NCI-H2196 (cell line): ENCODE results near the gene RELL1.

Source experiments
- DNase-seq: peaks from one replicate; lab custom pipeline; 2025; ENCODE audit not compliant: unreplicated experiment; lab: John Stamatoyannopoulos, UW

RELL1 gene

DNA sequence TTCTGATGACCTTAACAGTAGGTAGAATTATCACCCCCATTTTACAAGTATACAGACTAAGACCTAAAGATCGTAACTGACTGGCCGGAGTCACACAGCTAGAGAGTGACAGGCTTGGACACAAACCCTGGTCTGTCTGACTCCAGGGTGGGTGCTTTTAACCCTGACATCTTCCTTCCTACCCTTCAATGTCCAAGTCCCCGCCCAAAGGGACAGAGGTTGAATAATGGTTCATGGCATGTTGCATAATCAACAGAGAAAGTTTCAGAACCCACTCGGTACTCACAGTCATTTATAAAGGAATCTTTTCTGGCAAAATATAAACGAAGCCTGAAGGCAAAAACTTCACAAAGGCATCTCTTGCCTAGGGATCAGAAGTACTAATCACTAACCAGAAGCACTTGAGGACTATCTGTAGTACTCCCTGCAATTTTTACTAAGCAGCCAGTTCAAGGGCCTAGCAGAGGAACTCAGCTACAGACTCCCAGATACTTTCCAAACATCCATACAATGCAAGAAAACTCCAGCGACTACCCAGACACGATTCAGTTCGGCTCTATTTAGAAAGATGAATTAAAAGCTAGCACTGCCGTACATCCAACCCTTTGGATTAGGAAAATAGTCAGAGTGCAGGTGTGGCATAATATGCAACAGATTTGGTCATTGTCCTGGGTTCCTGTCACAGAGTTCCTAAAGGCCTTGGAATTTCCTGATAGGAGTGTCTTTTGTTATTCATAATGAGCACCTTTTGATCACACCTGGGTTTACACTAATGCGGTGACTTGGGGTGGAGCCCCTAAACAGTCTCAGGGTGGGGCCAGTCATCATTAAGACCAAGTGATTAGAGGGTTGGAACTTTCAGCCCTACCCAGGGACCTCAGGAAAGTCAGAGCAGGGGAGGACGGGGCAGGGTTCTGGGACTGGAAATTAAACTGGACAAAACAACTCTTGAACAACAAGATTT is 44.0 kb downstream of the RELL1 start:
- no peak for DNase-seq

- no peak for DNase-seq
Measured at GRCh38 chr4:37641352-37641751, 44.8 kb downstream of the RELL1 start.

- DNase-seq = peak; percentile 29
Measured at GRCh38 chr4:37639551-37640285, 46.5 kb downstream of the RELL1 start.

GRCh38 chr4:37635155-37635554 is 51.0 kb downstream of the RELL1 start:
- no peak for DNase-seq

GRCh38 chr4:37634180-37634579 is 52.0 kb downstream of the RELL1 start:
- no peak for DNase-seq

GRCh38 chr4:37632836-37633235 is 53.3 kb downstream of the RELL1 start:
- no peak for DNase-seq

DNA sequence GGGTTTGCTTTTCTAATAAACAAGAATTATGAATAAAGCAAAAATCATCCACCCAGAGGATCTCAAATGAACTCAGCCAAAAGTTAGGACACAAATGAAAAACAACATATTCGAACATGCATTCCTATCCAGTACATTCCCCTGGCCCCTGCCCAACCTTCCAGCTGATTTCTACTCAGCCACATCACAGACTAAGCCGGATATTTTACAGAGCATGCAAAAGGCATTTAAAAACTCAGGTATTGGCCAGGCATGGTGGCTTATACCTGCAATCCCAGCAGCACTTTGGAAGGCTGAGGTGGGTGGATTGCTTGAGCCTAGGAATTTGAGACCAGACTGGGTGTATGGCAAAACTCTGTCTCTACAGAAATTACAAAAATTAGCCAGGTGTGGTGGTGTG is 54.6 kb downstream of the RELL1 start:
- no peak for DNase-seq

DNA sequence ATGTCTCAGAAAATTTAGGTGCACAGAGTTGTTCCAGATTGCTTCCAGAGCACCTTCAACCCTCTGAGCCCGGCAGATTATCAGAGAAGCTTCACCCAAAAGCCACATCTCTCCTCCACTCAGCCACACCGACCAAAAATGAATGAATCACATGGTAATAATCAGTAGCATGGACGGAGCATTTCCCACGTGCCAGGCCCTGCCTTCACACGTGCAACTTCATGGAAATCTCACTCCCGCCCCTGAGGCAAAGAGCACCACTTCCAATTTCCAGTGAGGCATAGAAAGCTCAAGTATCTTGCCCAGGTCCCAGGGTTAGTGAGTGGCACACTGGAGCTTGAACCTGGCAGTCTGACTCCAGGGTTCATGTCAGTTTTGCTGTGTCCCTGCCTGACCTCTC is 56.5 kb downstream of the RELL1 start:
- DNase-seq = no peak

GRCh38 chr4:37628977-37629609 is 57.1 kb downstream of the RELL1 start:
- DNase-seq = peak; percentile 42

DNA sequence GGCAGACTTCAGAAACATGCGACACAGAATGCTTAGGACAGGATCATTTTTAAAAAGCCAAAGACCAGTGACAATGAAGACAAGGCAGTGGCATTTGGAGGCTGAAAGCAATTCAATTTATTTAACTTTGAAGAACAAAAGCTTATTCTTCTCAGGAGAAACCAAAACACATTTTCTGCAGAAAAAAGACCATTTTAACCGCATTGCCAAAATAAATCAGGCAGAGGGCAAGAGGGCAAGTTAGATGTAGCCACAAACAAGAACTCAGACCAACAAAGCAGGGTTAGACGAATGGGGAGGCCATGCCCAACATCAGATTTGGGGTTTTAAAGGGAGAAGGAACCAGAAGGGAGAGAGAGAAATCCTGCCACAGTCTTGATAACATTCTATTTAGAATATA is 58.9 kb downstream of the RELL1 start:
- no peak for DNase-seq

GRCh38 chr4:37625499-37625898 is 60.7 kb downstream of the RELL1 start:
- no peak for DNase-seq

DNA sequence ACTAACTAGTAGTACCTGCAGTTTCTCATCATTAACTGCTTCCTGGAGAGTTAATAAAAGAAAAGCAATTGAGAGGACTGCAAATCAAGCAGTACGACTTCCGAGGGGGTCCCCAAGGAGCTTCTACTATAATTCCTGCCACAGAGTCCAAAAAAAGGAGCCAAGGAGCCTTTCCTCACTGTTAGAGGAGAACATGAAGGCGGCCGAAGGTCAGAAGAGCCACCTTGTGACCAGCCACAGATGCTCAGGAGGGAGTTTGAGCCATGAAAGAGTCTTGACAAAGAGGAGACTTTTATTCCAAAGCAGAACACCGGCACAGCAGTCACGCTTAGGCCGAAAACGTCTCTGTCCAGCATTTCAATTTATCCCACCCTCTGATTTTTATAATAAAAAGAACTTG is 62.2 kb downstream of the RELL1 start:
- DNase-seq = no peak

- DNase-seq = no peak
Measured at GRCh38 chr4:37623125-37623524, 63.1 kb downstream of the RELL1 start.

GRCh38 chr4:37620176-37620575 is 66.0 kb downstream of the RELL1 start:
- DNase-seq = no peak

DNA sequence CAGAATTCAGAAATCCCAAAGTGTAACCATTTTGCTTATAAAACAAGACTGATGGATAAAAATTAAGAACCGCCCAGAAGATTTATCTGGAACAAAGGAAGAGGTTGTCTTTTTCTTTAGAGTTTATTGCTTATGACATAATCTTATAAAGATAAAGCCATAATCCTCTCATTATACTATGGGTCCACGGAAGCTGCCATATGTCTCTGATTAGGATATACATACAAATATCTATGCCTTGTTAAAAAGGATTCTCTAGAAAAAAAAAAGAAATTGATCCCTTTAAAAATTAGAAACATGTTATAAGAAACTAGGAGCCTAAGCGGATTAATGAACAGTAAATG is 70.5 kb downstream of the RELL1 start:
- DNase-seq = no peak

GRCh38 chr4:37615059-37615719 is 71.0 kb downstream of the RELL1 start:
- DNase-seq = no peak

DNA sequence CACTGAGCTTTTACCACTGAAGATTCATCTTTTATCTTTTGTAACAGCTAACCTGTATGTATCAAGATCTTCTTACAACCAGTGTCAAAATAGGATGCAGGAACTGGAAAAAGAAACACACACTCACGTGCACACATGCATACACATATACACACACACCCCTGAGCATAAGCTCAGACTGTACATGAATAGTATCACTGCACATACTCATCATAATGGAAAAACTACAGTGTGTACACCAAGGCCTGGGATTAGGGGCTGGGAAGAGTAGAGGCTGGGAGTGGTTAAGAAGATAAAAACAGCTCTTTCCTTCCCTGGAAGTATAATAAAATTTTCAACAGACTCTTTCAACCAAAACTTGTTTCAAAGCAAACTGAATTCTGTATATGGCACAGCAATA is 73.4 kb downstream of the RELL1 start:
- no peak for DNase-seq

GRCh38 chr4:37609626-37610025 is 76.5 kb downstream of the RELL1 start:
- no peak for DNase-seq

DNA sequence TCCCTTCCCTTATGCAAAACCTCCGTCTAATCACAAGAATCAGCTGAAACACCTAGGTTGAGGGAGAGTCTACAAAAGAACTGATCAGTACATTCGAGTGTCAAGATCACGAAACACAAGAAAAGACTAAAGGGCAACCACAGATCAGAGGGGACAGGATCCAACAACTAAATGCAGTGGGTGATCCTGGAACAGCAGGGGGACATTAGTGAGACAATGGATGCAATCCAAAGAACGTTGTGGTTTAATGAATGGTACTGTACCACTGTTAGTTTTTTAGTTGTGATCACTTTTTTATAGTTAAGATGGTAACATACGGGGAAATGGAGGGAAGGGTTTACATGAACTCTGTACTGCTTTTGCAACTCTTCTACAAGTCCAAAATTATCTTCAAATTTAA is 79.2 kb downstream of the RELL1 start:
- no peak for DNase-seq

GRCh38 chr4:37605843-37606565 is 80.2 kb downstream of the RELL1 start:
- DNase-seq = no peak

- DNase-seq = no peak
Measured at GRCh38 chr4:37604461-37604860, 81.7 kb downstream of the RELL1 start.
